ENCODE results near the gene PTGDS.

PTGDS gene

GRCh38 chr9:136943291-136944211, 33.8 kb upstream of the PTGDS start:
- peak; percentile 9 for ATAC-seq
- Mint-ChIP-seq H3K27me3 (no peaks in the 10 kb centered on the region), H3K4me1 (peaks cover 20% of the 10 kb centered on the region), H3K27ac (peak overlapping the region; percentile 88), H3K4me3 (peak overlapping the region; percentile 80), H3K36me3 (peaks cover 39% of the 10 kb centered on the region), H3K9me3 (no peaks in the 10 kb centered on the region)

GRCh38 chr9:136944212-136944518, 33.1 kb upstream of the PTGDS start:
- no peaks in the 10 kb centered on the region for H3K27me3 Mint-ChIP-seq
- H3K9me3 Mint-ChIP-seq = no peaks in the 10 kb centered on the region
- H3K4me1 Mint-ChIP-seq = peaks cover 19% of the 10 kb centered on the region
- H3K27ac Mint-ChIP-seq = peak overlapping the region; percentile 88
- peaks cover 33% of the 10 kb centered on the region for H3K36me3 Mint-ChIP-seq
- peak overlapping the region; percentile 80 for H3K4me3 Mint-ChIP-seq
- ATAC-seq = peak; percentile 71

- H3K4me3 Mint-ChIP-seq = peak within 1 kb of the TSS; percentile 80
Measured at GRCh38 chr9:136944519-136945332, 32.6 kb upstream of the PTGDS start, which contains the start of the genes C8G and FBXW5. Gene C8G, plus strand, starts transcription at chr9:136945243. Its CDS starts 78 bp downstream, at chr9:136945321. Gene FBXW5, minus strand, starts transcription at chr9:136944738. Its CDS starts 655 bp downstream, at chr9:136944083.

GRCh38 chr9:136945333-136946227, 31.7 kb upstream of the PTGDS start:
- Mint-ChIP-seq H3K36me3 (peaks cover 18% of the 10 kb centered on the region), H3K27me3 (no peaks in the 10 kb centered on the region), H3K4me1 (peaks cover 26% of the 10 kb centered on the region), H3K4me3 (no peak overlapping the region), H3K9me3 (no peaks in the 10 kb centered on the region), H3K27ac (peak overlapping the region; percentile 88)
- no peak for ATAC-seq

More at GRCh38 chr9:136944519-136945332, 32.6 kb upstream of the PTGDS start, which contains the start of the genes C8G and FBXW5:
- Mint-ChIP-seq H3K36me3 (peaks cover 27% of the 10 kb centered on the region), H3K27me3 (no peaks in the 10 kb centered on the region), H3K4me1 (peaks cover 19% of the 10 kb centered on the region), H3K27ac (peak within 1 kb of the TSS; percentile 88), H3K9me3 (no peaks in the 10 kb centered on the region)
- ATAC-seq = peak; percentile 83

GRCh38 chr9:136946228-136947027, 30.9 kb upstream of the PTGDS start:
- Mint-ChIP-seq H3K4me1 (peaks cover 27% of the 10 kb centered on the region), H3K27me3 (no peaks in the 10 kb centered on the region), H3K36me3 (peaks cover 10% of the 10 kb centered on the region), H3K4me3 (no peak overlapping the region), H3K27ac (no peak overlapping the region), H3K9me3 (no peaks in the 10 kb centered on the region)
- no peak for ATAC-seq

GRCh38 chr9:136947028-136947891, 30.0 kb upstream of the PTGDS start:
- Mint-ChIP-seq H3K4me3 (no peak overlapping the region), H3K4me1 (peaks cover 27% of the 10 kb centered on the region), H3K27me3 (no peaks in the 10 kb centered on the region), H3K27ac (peak overlapping the region; percentile 44), H3K36me3 (peaks cover 2% of the 10 kb centered on the region), H3K9me3 (no peaks in the 10 kb centered on the region)
- no peak for ATAC-seq

GRCh38 chr9:136947955-136948510, 29.3 kb upstream of the PTGDS start:
- H3K4me3 Mint-ChIP-seq = no peak overlapping the region
- H3K27ac Mint-ChIP-seq = peak overlapping the region; percentile 90
- no peaks in the 10 kb centered on the region for H3K36me3 Mint-ChIP-seq
- peaks cover 27% of the 10 kb centered on the region for H3K4me1 Mint-ChIP-seq
- ATAC-seq = no peak
- H3K27me3 Mint-ChIP-seq = no peaks in the 10 kb centered on the region
- H3K9me3 Mint-ChIP-seq = no peaks in the 10 kb centered on the region

- peaks cover 27% of the 10 kb centered on the region for H3K4me1 Mint-ChIP-seq
- peak overlapping the region; percentile 90 for H3K27ac Mint-ChIP-seq
- H3K4me3 Mint-ChIP-seq = peak overlapping the region; percentile 85
- H3K9me3 Mint-ChIP-seq = no peaks in the 10 kb centered on the region
- H3K36me3 Mint-ChIP-seq = no peaks in the 10 kb centered on the region
- peaks cover 2% of the 10 kb centered on the region for H3K27me3 Mint-ChIP-seq
- ATAC-seq = no peak
Measured at GRCh38 chr9:136949239-136949816, 28.0 kb upstream of the PTGDS start.

GRCh38 chr9:136949817-136950655, 27.3 kb upstream of the PTGDS start:
- peak; percentile 92 for ATAC-seq
- Mint-ChIP-seq H3K36me3 (no peaks in the 10 kb centered on the region), H3K4me1 (peaks cover 21% of the 10 kb centered on the region), H3K27ac (peak overlapping the region; percentile 90), H3K4me3 (peak overlapping the region; percentile 85), H3K9me3 (no peaks in the 10 kb centered on the region), H3K27me3 (peaks cover 9% of the 10 kb centered on the region)

- peak overlapping the region; percentile 83 for H3K4me3 Mint-ChIP-seq
- no peaks in the 10 kb centered on the region for H3K9me3 Mint-ChIP-seq
- peak overlapping the region; percentile 90 for H3K27ac Mint-ChIP-seq
- H3K27me3 Mint-ChIP-seq = peaks cover 16% of the 10 kb centered on the region
- H3K4me1 Mint-ChIP-seq = peaks cover 20% of the 10 kb centered on the region
- ATAC-seq = no peak
- H3K36me3 Mint-ChIP-seq = no peaks in the 10 kb centered on the region
Measured at GRCh38 chr9:136950656-136951276, 26.5 kb upstream of the PTGDS start.

- Mint-ChIP-seq H3K27me3 (peaks cover 26% of the 10 kb centered on the region), H3K36me3 (peaks cover 4% of the 10 kb centered on the region), H3K9me3 (peaks cover 4% of the 10 kb centered on the region), H3K4me1 (peaks cover 20% of the 10 kb centered on the region), H3K27ac (no peak within 1 kb of the TSS), H3K4me3 (no peak within 1 kb of the TSS)
- no peak for ATAC-seq
Measured at GRCh38 chr9:136951541-136952320, 25.6 kb upstream of the PTGDS start, which contains the start of gene LCN12. Gene LCN12, plus strand, starts transcription at chr9:136952273. Its CDS starts 55 bp downstream, at chr9:136952328.

Measured in stimulated activated memory B cell treated with anti-CD40 and anti-IgM and Interleukin-4, amounts not matched to agents 10 μg/mL and 1 μg/mL and 100 μg/mL, for 72 hours (primary cell).